GM18502 (cell line): Measurements from ENCODE around the gene ANKMY2.

Experiments
- ATAC-seq: cut with Tn5 transposase; IDR thresholded peaks from one replicate; pipeline ENCODE4 v1.9.1; 2021; ENCODE audit warnings: mild to moderate bottlenecking; ENCODE audit not compliant: unreplicated experiment, poor library complexity

Gene ANKMY2

GRCh38 chr7:16586081-16586874 lies 59.3 kb downstream of the ANKMY2 start:
- no peak for ATAC-seq

- ATAC-seq = no peak
These were observed 60.0 kb downstream of the ANKMY2 start for GRCh38 chr7:16585540-16585939.

- no peak for ATAC-seq
These were observed 61.7 kb downstream of the ANKMY2 start for GRCh38 chr7:16583834-16584233.

- no peak for ATAC-seq
These were observed 64.3 kb downstream of the ANKMY2 start for GRCh38 chr7:16581286-16581685.

- ATAC-seq = no peak
These were observed 66.3 kb downstream of the ANKMY2 start for GRCh38 chr7:16579216-16579615.

- ATAC-seq = no peak
These were observed 73.6 kb downstream of the ANKMY2 start for GRCh38 chr7:16571941-16572340.

- ATAC-seq = peak; percentile 67
These were observed 80.6 kb downstream of the ANKMY2 start for GRCh38 chr7:16564909-16565426.

- no peak for ATAC-seq
These were observed 81.6 kb downstream of the ANKMY2 start for GRCh38 chr7:16564023-16564380.

- peak; percentile 82 for ATAC-seq
These were observed 82.1 kb downstream of the ANKMY2 start for GRCh38 chr7:16563281-16564022.

GRCh38 chr7:16562456-16563220 lies 82.9 kb downstream of the ANKMY2 start:
- ATAC-seq = no peak

GRCh38 chr7:16561943-16562342 lies 83.6 kb downstream of the ANKMY2 start:
- no peak for ATAC-seq

GRCh38 chr7:16559497-16560179 lies 85.9 kb downstream of the ANKMY2 start:
- no peak for ATAC-seq

- no peak for ATAC-seq
These were observed 86.7 kb downstream of the ANKMY2 start for GRCh38 chr7:16558761-16559302.

GRCh38 chr7:16556359-16556758 lies 89.2 kb downstream of the ANKMY2 start:
- ATAC-seq = no peak

GRCh38 chr7:16554518-16555236 lies 90.9 kb downstream of the ANKMY2 start:
- ATAC-seq = no peak

- no peak for ATAC-seq
These were observed 94.9 kb downstream of the ANKMY2 start for GRCh38 chr7:16550671-16551070.
